Mesenchymal stem cell (in vitro differentiated cells and primary cell): ENCODE measurements around the gene SMAD6.

Source experiments
- DNase-seq: peaks from one replicate; pipeline ENCODE4 v3.0.0-alpha.2; 2013
- H2AFZ ChIP-seq: one replicate; pipeline ENCODE4 v1.6.1; 2013; ENCODE audit warnings: low read depth, mild to moderate bottlenecking, control low read depth, inconsistent platforms, low read length, moderate library complexity
- H2AK5ac ChIP-seq: 2 replicates; pipeline ENCODE4 v1.6.1; 2013; ENCODE audit warnings: low read length, moderate library complexity, mild to moderate bottlenecking, inconsistent platforms; ENCODE audit not compliant: severe bottlenecking
- H2BK120ac ChIP-seq: one replicate; pipeline ENCODE4 v1.6.1; 2013; ENCODE audit warnings: low read depth, mild to moderate bottlenecking, inconsistent platforms, low read length, moderate library complexity
- H2BK12ac ChIP-seq, 2 experiments: one replicate each; pipeline ENCODE4 v1.6.1; 2013; ENCODE audit warnings: inconsistent platforms in 2 of 2, low read length in 2 of 2, mild to moderate bottlenecking in 2 of 2, moderate library complexity in 2 of 2, control low read depth in 1 of 2
- H2BK15ac ChIP-seq: one replicate; pipeline ENCODE4 v1.6.1; 2013; ENCODE audit warnings: mild to moderate bottlenecking, low read depth, inconsistent platforms; ENCODE audit not compliant: poor library complexity, severe bottlenecking
- H2BK5ac ChIP-seq: 2 replicates; pipeline ENCODE4 v1.6.1; 2013; ENCODE audit warnings: low read depth, mild to moderate bottlenecking, low read length, control low read depth, inconsistent platforms; ENCODE audit not compliant: poor library complexity, severe bottlenecking
- H3K14ac ChIP-seq, 2 experiments: one replicate each; pipeline ENCODE4 v1.6.1; 2013; ENCODE audit warnings: inconsistent platforms in 2 of 2, low read length in 2 of 2, control low read depth in 1 of 2, mild to moderate bottlenecking in 1 of 2, moderate library complexity in 1 of 2
- H3K18ac ChIP-seq, 2 experiments: one replicate each; pipeline ENCODE4 v1.6.1; 2013; ENCODE audit warnings: inconsistent platforms in 2 of 2, low read length in 2 of 2, control low read depth in 1 of 2, low read depth in 1 of 2, mild to moderate bottlenecking in 1 of 2
- H3K23ac ChIP-seq, 2 experiments: one replicate each; pipeline ENCODE4 v1.6.1; 2013; ENCODE audit warnings: inconsistent platforms in 2 of 2, low read length in 2 of 2, mild to moderate bottlenecking in 2 of 2, moderate library complexity in 2 of 2, control low read depth in 1 of 2
- H3K27ac ChIP-seq: 2 replicates; pipeline ENCODE4 v1.5.1; 2013; ENCODE audit warnings: mild to moderate bottlenecking, moderate library complexity, low read length, control low read depth, inconsistent platforms; ENCODE audit not compliant: poor library complexity, severe bottlenecking
- H3K27me3 ChIP-seq, 2 experiments: 2 replicates each; pipeline versions ENCODE4 v1.6.1 to v1.7.0; 2013; ENCODE audit warnings: low read length in 2 of 2, mild to moderate bottlenecking in 2 of 2, moderate library complexity in 2 of 2, control low read depth in 1 of 2, inconsistent platforms in 1 of 2; ENCODE audit not compliant: control insufficient read depth in 1 of 2, insufficient read depth in 1 of 2
- H3K36me3 ChIP-seq, 2 experiments: 2 replicates each; pipeline versions ENCODE4 v1.6.1 to v1.7.0; 2013; ENCODE audit warnings: low read length in 2 of 2, control low read depth in 1 of 2, inconsistent platforms in 1 of 2, low read depth in 1 of 2, mild to moderate bottlenecking in 1 of 2; ENCODE audit not compliant: insufficient read depth in 2 of 2, control insufficient read depth in 1 of 2
- H3K4ac ChIP-seq, 2 experiments: one replicate each; pipeline ENCODE4 v1.6.1; 2013; ENCODE audit warnings: inconsistent platforms in 2 of 2, low read length in 2 of 2, mild to moderate bottlenecking in 2 of 2, moderate library complexity in 2 of 2, control low read depth in 1 of 2, low read depth in 1 of 2
- H3K4me1 ChIP-seq: 2 replicates; pipeline ENCODE4 v1.6.1; 2013; ENCODE audit warnings: low read depth, low read length, control low read depth; ENCODE audit not compliant: control insufficient read depth, insufficient read depth
- H3K4me2 ChIP-seq: 2 replicates; pipeline ENCODE4 v1.6.1; 2013; ENCODE audit warnings: low read length, mild to moderate bottlenecking, inconsistent platforms; ENCODE audit not compliant: poor library complexity, severe bottlenecking
- H3K4me3 ChIP-seq, 2 experiments: 2 replicates each; pipeline versions ENCODE4 v1.5.1 to v1.7.0; 2013; ENCODE audit warnings: low read length in 2 of 2, mild to moderate bottlenecking in 2 of 2, control low read depth in 1 of 2, low read depth in 1 of 2; ENCODE audit not compliant: insufficient read depth in 1 of 2
- H3K79me1 ChIP-seq: replicated peaks from 2 replicates; pipeline ENCODE4 v1.6.1; 2013; ENCODE audit warnings: mild to moderate bottlenecking, control low read depth, low read length, inconsistent platforms; ENCODE audit not compliant: poor library complexity, severe bottlenecking
- H3K9ac ChIP-seq: 2 replicates; pipeline ENCODE4 v1.7.0; 2013; ENCODE audit warnings: mild to moderate bottlenecking, low read length, moderate library complexity
- H3K9me3 ChIP-seq: 2 replicates; pipeline ENCODE4 v1.7.0; 2013; ENCODE audit warnings: mild to moderate bottlenecking, low read length; ENCODE audit not compliant: control insufficient read depth
- H4K8ac ChIP-seq: one replicate; pipeline ENCODE4 v1.6.1; 2013; ENCODE audit warnings: inconsistent platforms, mild to moderate bottlenecking, low read length, moderate library complexity
- H4K91ac ChIP-seq: one replicate; pipeline ENCODE4 v1.6.1; 2013; ENCODE audit warnings: mild to moderate bottlenecking, low read length, inconsistent platforms
- WGBS: methylation state at CpG from one replicate; pipeline ENCODE4 v1.1.7; 2013; ENCODE audit warnings: mixed read lengths; 5-methylcytosine and 5-hydroxymethylcytosine counted together

SMAD6 gene

GRCh38 chr15:66770518-66771350 lies 68.7 kb downstream of the SMAD6 start:
- no peaks in the 10 kb centered on the region for H3K27me3 ChIP-seq
- H3K4me3 ChIP-seq, result no peak overlapping the region
- no peak for DNase-seq
- no peak overlapping the region for H3K14ac ChIP-seq
- 78% methylated on average over 13 of the region's 14 CpGs for WGBS
- no peak overlapping the region for H3K4me2 ChIP-seq
- no peak overlapping the region for H2BK5ac ChIP-seq
- no peak overlapping the region for H2BK12ac ChIP-seq
- no peak overlapping the region for H2BK15ac ChIP-seq
- H3K4me1 ChIP-seq, result peaks cover 53% of the 10 kb centered on the region
- H3K36me3 ChIP-seq, result peaks cover 0 to 19% of the 10 kb centered on the region in 2 experiments
- H3K23ac ChIP-seq, result no peak overlapping the region
- no peak overlapping the region for H3K27ac ChIP-seq
- H3K9ac ChIP-seq, result no peak overlapping the region
- no peak overlapping the region for H4K8ac ChIP-seq
- peak overlapping the region in 1 of 2 experiments; percentile 7 for H3K18ac ChIP-seq
- no peak overlapping the region for H4K91ac ChIP-seq
- H2AFZ ChIP-seq, result no peak overlapping the region
- H2BK120ac ChIP-seq, result no peak overlapping the region
- peaks cover 8% of the 10 kb centered on the region for H3K79me1 ChIP-seq
- H2AK5ac ChIP-seq, result peak overlapping the region; percentile 85
- no peak overlapping the region for H3K4ac ChIP-seq
- H3K9me3 ChIP-seq, result no peaks in the 10 kb centered on the region

GRCh38 chr15:66771351-66771650 lies 69.3 kb downstream of the SMAD6 start:
- no peak overlapping the region for H3K9ac ChIP-seq
- no peak overlapping the region for H2BK120ac ChIP-seq
- H3K18ac ChIP-seq, result peak overlapping the region in 1 of 2 experiments; percentile 56
- peak overlapping the region; percentile 55 for H2AK5ac ChIP-seq
- H3K27me3 ChIP-seq, result no peaks in the 10 kb centered on the region
- H4K91ac ChIP-seq, result no peak overlapping the region
- H2BK5ac ChIP-seq, result no peak overlapping the region
- H2BK15ac ChIP-seq, result no peak overlapping the region
- peaks cover 0 to 24% of the 10 kb centered on the region in 2 experiments for H3K36me3 ChIP-seq
- H3K4me3 ChIP-seq, result no peak overlapping the region
- H3K4me2 ChIP-seq, result no peak overlapping the region
- peaks cover 8% of the 10 kb centered on the region for H3K79me1 ChIP-seq
- no peak overlapping the region for H4K8ac ChIP-seq
- 86% methylated on average over 5 of the region's 5 CpGs for WGBS
- H3K4ac ChIP-seq, result no peak overlapping the region
- peaks cover 53% of the 10 kb centered on the region for H3K4me1 ChIP-seq
- no peak overlapping the region for H3K27ac ChIP-seq
- no peak for DNase-seq
- no peak overlapping the region for H2AFZ ChIP-seq
- H3K14ac ChIP-seq, result no peak overlapping the region
- H3K23ac ChIP-seq, result no peak overlapping the region
- H2BK12ac ChIP-seq, result no peak overlapping the region
- H3K9me3 ChIP-seq, result no peaks in the 10 kb centered on the region

- Histone ChIP-seq H2BK12ac (peak overlapping the region in 1 of 2 experiments; percentile 86), H3K4ac (peak overlapping the region in 1 of 2 experiments; percentile 54), H2BK15ac (no peak overlapping the region), H3K14ac (peak overlapping the region in 1 of 2 experiments; percentile 93), H2AFZ (no peak overlapping the region), H3K9me3 (no peaks in the 10 kb centered on the region), H3K27me3 (no peaks in the 10 kb centered on the region), H2BK5ac (peak overlapping the region; percentile 19), H3K9ac (no peak overlapping the region), H4K91ac (no peak overlapping the region), H3K36me3 (peaks cover 0 to 26% of the 10 kb centered on the region in 2 experiments), H3K4me1 (peaks cover 54% of the 10 kb centered on the region), H4K8ac (peak overlapping the region; percentile 1), H3K4me2 (no peak overlapping the region), H3K27ac (peak overlapping the region; percentile 25), H2AK5ac (peak overlapping the region; percentile 42), H3K4me3 (peak overlapping the region in 1 of 2 experiments; percentile 11), H3K79me1 (peaks cover 10% of the 10 kb centered on the region), H3K23ac (peak overlapping the region in 1 of 2 experiments; percentile 23), H3K18ac (peak overlapping the region in 1 of 2 experiments; percentile 88), H2BK120ac (no peak overlapping the region)
- whole genome bisulfite sequencing, result 71% methylated on average over 7 of the region's 7 CpGs
- no peak for DNase-seq
Observed at GRCh38 chr15:66772604-66773128, 70.6 kb downstream of the SMAD6 start.

- Histone ChIP-seq H3K18ac (peak overlapping the region; percentile 79 to 88), H3K9me3 (no peaks in the 10 kb centered on the region), H2AK5ac (peak overlapping the region; percentile 99), H2BK15ac (no peak overlapping the region), H3K4me1 (peaks cover 58% of the 10 kb centered on the region), H2BK5ac (peak overlapping the region; percentile 87), H3K4me2 (peak overlapping the region; percentile 20), H4K91ac (peak overlapping the region; percentile 92), H2AFZ (no peak overlapping the region), H3K79me1 (peaks cover 12% of the 10 kb centered on the region), H3K14ac (peak overlapping the region in 1 of 2 experiments; percentile 49), H3K23ac (peak overlapping the region in 1 of 2 experiments; percentile 57), H3K27ac (peak overlapping the region; percentile 93), H3K9ac (peak overlapping the region; percentile 64), H3K4me3 (no peak overlapping the region), H3K4ac (peak overlapping the region; percentile 69 to 85), H2BK12ac (peak overlapping the region; percentile 93 to 97), H3K36me3 (peaks cover 0 to 22% of the 10 kb centered on the region in 2 experiments), H3K27me3 (no peaks in the 10 kb centered on the region), H2BK120ac (peak overlapping the region; percentile 57), H4K8ac (peak overlapping the region; percentile 86)
- DNase-seq, result no peak
- WGBS, result 31% methylated on average over 11 of the region's 12 CpGs
Observed at GRCh38 chr15:66773129-66773873, 71.3 kb downstream of the SMAD6 start.
